Caco-2 (cell line): ENCODE measurements around the gene KLHL36. TPM values are rescaled to one million over a fixed set of nuclear protein-coding genes. Genes with fewer than 3 reads are reported as not detected.

ENCODE experiments used
- BruUV-seq: library from RNA; stranded (reverse); fragments of 400-500 nt; replicated peaks from 2 replicates; lab custom pipeline; 2021; lab: Mats Ljungman, UMichigan
- CTCF ChIA-PET: fragments of 300-600 bp; sonication (Branson Sonifier 250); formaldehyde crosslinking; loops from one replicate; lab custom pipeline; 2022; ENCODE audit warnings: antibody characterized with exemption; lab: Charles Lee
- POLR2A ChIA-PET: fragments of 300-600 bp; sonication (Branson Sonifier 250); formaldehyde crosslinking; loops from one replicate; lab custom pipeline; 2022; ENCODE audit warnings: antibody characterized with exemption; lab: Charles Lee
- DNase-seq, 2 experiments: peaks; one replicate each; pipeline versions ENCODE4 v3.0.0 to v3.0.0-alpha.2; 2020 to 2022
- H3K27me3 ChIP-seq: replicated peaks from 2 replicates; pipeline ENCODE4 v1.6.0; 2011; ENCODE audit warnings: low read length; ENCODE audit not compliant: control insufficient read depth, insufficient read depth
- H3K36me3 ChIP-seq: 2 replicates; pipeline ENCODE4 v1.5.1; 2011; ENCODE audit warnings: low read length; ENCODE audit not compliant: control insufficient read depth, insufficient read depth
- H3K4me1 ChIP-seq: fragments of 250-450 bp; sonication (Bioruptor Pico); 2 replicates; pipeline ENCODE4 v1.5.1; 2020; ENCODE audit warnings: mild to moderate bottlenecking
- H3K4me3 ChIP-seq: 2 replicates; pipeline ENCODE4 v1.5.1; 2011; ENCODE audit warnings: low read depth, mild to moderate bottlenecking, control low read depth, low read length
- H3K9me3 ChIP-seq: fragments of 250-450 bp; sonication (Bioruptor Pico); 2 replicates; pipeline ENCODE4 v1.5.1; 2020; ENCODE audit warnings: mild to moderate bottlenecking, moderate library complexity
- H3K27ac Mint-ChIP-seq: one replicate; pipeline ENCODE4 v1.8.0; 2022; ENCODE audit warnings: mixed read lengths; ENCODE audit not compliant: unreplicated experiment
- H3K27me3 Mint-ChIP-seq: one replicate; pipeline ENCODE4 v1.8.0; 2022; ENCODE audit warnings: mixed read lengths; ENCODE audit not compliant: insufficient read depth, unreplicated experiment
- H3K36me3 Mint-ChIP-seq: one replicate; pipeline ENCODE4 v1.8.0; 2022; ENCODE audit warnings: mild to moderate bottlenecking, mixed read lengths; ENCODE audit not compliant: insufficient read depth, unreplicated experiment
- H3K4me1 Mint-ChIP-seq: one replicate; pipeline ENCODE4 v1.8.0; 2022; ENCODE audit warnings: low read depth, mixed read lengths; ENCODE audit not compliant: unreplicated experiment
- H3K4me3 Mint-ChIP-seq: one replicate; pipeline ENCODE4 v1.8.0; 2022; ENCODE audit warnings: mild to moderate bottlenecking, moderate library complexity, mixed read lengths; ENCODE audit not compliant: unreplicated experiment
- H3K9me3 Mint-ChIP-seq: one replicate; pipeline ENCODE4 v1.8.0; 2022; ENCODE audit warnings: mixed read lengths; ENCODE audit not compliant: unreplicated experiment
- CTCF ChIP-seq, 2 experiments: fragments of 200-600 bp in 1 of 2; IDR thresholded peaks; 1 replicate in 1 of 2; 2 replicates in 1 of 2; pipeline versions ENCODE4 v1.5.1 to v1.8.0; 2011 to 2022; ENCODE audit warnings: antibody characterized with exemption in 1 of 2, control low read depth in 1 of 2, inconsistent platforms in 1 of 2, low read depth in 1 of 2, low read length in 1 of 2, mild to moderate bottlenecking in 1 of 2, moderate library complexity in 1 of 2; ENCODE audit not compliant: insufficient read depth in 1 of 2, severe bottlenecking in 1 of 2, unreplicated experiment in 1 of 2
- intact Hi-C: fragments of 100-400 bp; cut with micrococcal nuclease; formaldehyde crosslinking; loops from one replicate; pipeline ENCODE4 v1.10.0; 2022; ENCODE audit not compliant: unreplicated experiment
- total RNA-seq: library from RNA; stranded (reverse); gene quantifications from 2 replicates; pipeline ENCODE4 v1.2.3, GENCODE V29; 2022

Gene KLHL36
- total RNA-seq, 1 experiment from 2014 or later: 70.2 TPM

GRCh38 chr16:84654238-84654637 lies 5.9 kb downstream of the KLHL36 start:
- intact Hi-C loops: no loop called here
- no peak for TF ChIP-seq CTCF (IDR thresholded peaks at IDR 0.05; ENCODE audit: insufficient read depth in 1 of 2, low read depth in 1 of 2, low read length in 1 of 2, severe bottlenecking in 1 of 2, unreplicated experiment in 1 of 2)
- H3K36me3 Mint-ChIP-seq: peaks cover 58% of the 10 kb centered on the region
- no peaks in the 10 kb centered on the region for H3K9me3 Mint-ChIP-seq
- POLR2A ChIA-PET: interaction anchor here (0.5 kb wide), 1 partner anchor 232 kb away, joined by 6 read pairs; no protein-coding TSS in a partner anchor
- H3K4me1 Mint-ChIP-seq: peaks cover 6% of the 10 kb centered on the region
- H3K27me3 ChIP-seq: no peaks in the 10 kb centered on the region
- H3K27me3 Mint-ChIP-seq: no peaks in the 10 kb centered on the region
- no peak overlapping the region for H3K27ac Mint-ChIP-seq
- H3K9me3 ChIP-seq: no peaks in the 10 kb centered on the region
- H3K4me1 ChIP-seq: peaks cover 13% of the 10 kb centered on the region; the same call in 1 of the 2 replicates
- no peak overlapping the region for H3K4me3 ChIP-seq
- no TSS peak for BruUV-seq
- DNase-seq: no peak
- peaks cover 7% of the 10 kb centered on the region for H3K36me3 ChIP-seq
- CTCF ChIA-PET: interaction anchor here (0.6 to 1.0 kb wide), 2 partner anchors 20 to 124 kb away, joined by 3 read pairs; no protein-coding TSS in a partner anchor
- no peak overlapping the region for H3K4me3 Mint-ChIP-seq

GRCh38 chr16:84654998-84655397 lies 6.7 kb downstream of the KLHL36 start:
- Mint-ChIP-seq H3K4me3 (no peak overlapping the region), H3K4me1 (peaks cover 6% of the 10 kb centered on the region), H3K9me3 (no peaks in the 10 kb centered on the region), H3K27me3 (no peaks in the 10 kb centered on the region), H3K27ac (no peak overlapping the region), H3K36me3 (peaks cover 65% of the 10 kb centered on the region)
- Histone ChIP-seq H3K4me3 (no peak overlapping the region), H3K36me3 (peaks cover 7% of the 10 kb centered on the region), H3K9me3 (no peaks in the 10 kb centered on the region), H3K4me1 (peaks cover 8% of the 10 kb centered on the region; the same call in 1 of the 2 replicates), H3K27me3 (no peaks in the 10 kb centered on the region)
- intact Hi-C loops: no loop called here
- POLR2A ChIA-PET: interaction anchor here (0.5 kb wide), 1 partner anchor 231 kb away, joined by 6 read pairs; no protein-coding TSS in a partner anchor
- no peak for DNase-seq
- no peak for TF ChIP-seq CTCF (IDR thresholded peaks at IDR 0.05; ENCODE audit: insufficient read depth in 1 of 2, low read depth in 1 of 2, low read length in 1 of 2, severe bottlenecking in 1 of 2, unreplicated experiment in 1 of 2)
- BruUV-seq: no TSS peak
- CTCF ChIA-PET: interaction anchor here (0.7 to 1.0 kb wide), 2 partner anchors 20 to 185 kb away, joined by 3 read pairs; no protein-coding TSS in a partner anchor

- BruUV-seq: no TSS peak
- H3K27ac Mint-ChIP-seq: no peak overlapping the region
- H3K36me3 Mint-ChIP-seq: peaks cover 67% of the 10 kb centered on the region
- no peak for DNase-seq
- Histone ChIP-seq H3K4me3 (no peak overlapping the region), H3K9me3 (no peaks in the 10 kb centered on the region), H3K36me3 (peaks cover 10% of the 10 kb centered on the region), H3K4me1 (no peaks in the 10 kb centered on the region), H3K27me3 (no peaks in the 10 kb centered on the region)
- intact Hi-C loops: no loop called here
- no peaks in the 10 kb centered on the region for H3K27me3 Mint-ChIP-seq
- no peak overlapping the region for H3K4me3 Mint-ChIP-seq
- TF ChIP-seq CTCF (IDR thresholded peaks at IDR 0.05; ENCODE audit: insufficient read depth in 1 of 2, low read depth in 1 of 2, low read length in 1 of 2, severe bottlenecking in 1 of 2, unreplicated experiment in 1 of 2): no peak
- CTCF ChIA-PET: no interaction called here
- POLR2A ChIA-PET: no interaction called here
- H3K9me3 Mint-ChIP-seq: no peaks in the 10 kb centered on the region
- H3K4me1 Mint-ChIP-seq: no peaks in the 10 kb centered on the region
These were observed 8.3 kb downstream of the KLHL36 start for GRCh38 chr16:84656649-84657048.
